HG02885 (cell line): ENCODE results near the gene MATN4.

Experiments
- ATAC-seq: cut with Tn5 transposase; IDR thresholded peaks from one replicate; pipeline ENCODE4 v1.9.1; 2021; ENCODE audit warnings: mild to moderate bottlenecking; ENCODE audit not compliant: unreplicated experiment, poor library complexity

MATN4 gene

GRCh38 chr20:45316150-45317080 is 8.3 kb upstream of the MATN4 start:
- ATAC-seq = no peak

- no peak for ATAC-seq
Observed at GRCh38 chr20:45315672-45316071, 7.6 kb upstream of the MATN4 start.

GRCh38 chr20:45313943-45314342 is 5.8 kb upstream of the MATN4 start:
- ATAC-seq = no peak

GRCh38 chr20:45313065-45313695 is 5.1 kb upstream of the MATN4 start:
- ATAC-seq = no peak

- no peak for ATAC-seq
Observed at GRCh38 chr20:45312241-45312640, 4.1 kb upstream of the MATN4 start.

GRCh38 chr20:45311589-45312211 is 3.6 kb upstream of the MATN4 start:
- ATAC-seq = no peak

GRCh38 chr20:45309075-45309474 is 976 bp upstream of the MATN4 start:
- ATAC-seq = no peak

GRCh38 chr20:45307076-45307640 is 941 bp downstream of the MATN4 start:
- ATAC-seq = no peak

- ATAC-seq = no peak
Observed at GRCh38 chr20:45306431-45306982, 1.6 kb downstream of the MATN4 start, which contains the start of gene RBPJL. RBPJL (plus strand) TSS chr20:45306840; CDS start chr20:45306923, 83 bp downstream.

GRCh38 chr20:45305262-45305661 is 2.8 kb downstream of the MATN4 start:
- ATAC-seq = no peak

GRCh38 chr20:45304464-45304999 is 3.6 kb downstream of the MATN4 start:
- no peak for ATAC-seq

- ATAC-seq = no peak
Observed at GRCh38 chr20:45303586-45304463, 4.3 kb downstream of the MATN4 start.

- no peak for ATAC-seq
Observed at GRCh38 chr20:45301824-45302271, 6.3 kb downstream of the MATN4 start.

GRCh38 chr20:45300961-45301360 is 7.1 kb downstream of the MATN4 start:
- no peak for ATAC-seq

GRCh38 chr20:45299786-45300185 is 8.3 kb downstream of the MATN4 start:
- ATAC-seq = no peak

- ATAC-seq = no peak
Observed at GRCh38 chr20:45297786-45298497, 10.2 kb downstream of the MATN4 start.

- no peak for ATAC-seq
Observed at GRCh38 chr20:45294659-45295058, 13.4 kb downstream of the MATN4 start.

- no peak for ATAC-seq
Observed at GRCh38 chr20:45294003-45294368, 14.1 kb downstream of the MATN4 start.
